Kidney epithelial cell (primary cell): ENCODE data around the gene GLB1L2. TPM values are rescaled to one million over a fixed set of nuclear protein-coding genes. Genes with fewer than 3 reads are reported as not detected.

Source experiments
- DNase-seq: peaks from one replicate; pipeline ENCODE4 v3.0.0-alpha.2; 2010; ENCODE audit warnings: low read depth
- H3K27me3 ChIP-seq: 2 replicates; pipeline ENCODE4 v1.6.0; 2011; ENCODE audit warnings: low read length; ENCODE audit not compliant: control insufficient read depth, insufficient read depth
- H3K36me3 ChIP-seq: 2 replicates; pipeline ENCODE4 v1.5.1; 2011; ENCODE audit warnings: low read length; ENCODE audit not compliant: control insufficient read depth, insufficient read depth
- H3K4me3 ChIP-seq: 2 replicates; pipeline ENCODE4 v1.5.1; 2011; ENCODE audit warnings: low read depth, mild to moderate bottlenecking, control low read depth, low read length
- total RNA-seq: library from RNA; depleted of rRNA; stranded (reverse); fragments of >200 nt; gene quantifications from 2 replicates; pipeline ENCODE4 v1.2.3, GENCODE V29; 2015
- TF ChIP-seq, protein P1 (sequence below): IDR thresholded peaks from 2 replicates; pipeline ENCODE4 v1.5.1; 2011; ENCODE audit warnings: mild to moderate bottlenecking, moderate library complexity, low read length, control low read depth, inconsistent platforms; ENCODE audit not compliant: insufficient read depth, poor library complexity, severe bottlenecking

The GLB1L2 gene
- total RNA-seq, 1 donor from 2014 or later: 16.3 TPM

DNA sequence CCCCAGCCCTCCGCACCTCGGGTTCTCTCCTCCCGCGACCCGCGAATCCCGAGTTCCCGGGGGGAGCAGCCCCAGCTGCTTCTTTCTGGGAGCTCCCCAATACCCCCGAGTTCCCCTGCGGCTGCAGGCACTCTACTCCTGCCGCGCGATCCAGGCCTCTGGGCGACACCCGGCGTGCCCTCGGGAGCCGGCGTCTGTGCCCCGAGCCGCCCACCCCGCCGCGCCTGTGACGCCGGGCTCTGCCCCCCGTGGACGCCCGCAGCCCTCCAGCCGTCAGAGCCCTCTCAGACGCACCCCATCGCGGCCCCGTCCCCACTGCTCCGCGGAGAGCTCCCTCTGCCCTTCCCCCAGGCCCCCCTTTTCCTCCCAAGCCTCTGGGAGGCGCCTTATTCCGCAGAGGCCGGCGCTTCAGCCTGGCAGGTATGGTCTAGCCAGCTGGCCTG, 422 bp downstream of the GLB1L2 start:
- Histone ChIP-seq H3K4me3 (peak overlapping the region; percentile 41), H3K36me3 (no peaks in the 10 kb centered on the region), H3K27me3 (peaks cover 10% of the 10 kb centered on the region)
- DNase-seq: no peak
- TF ChIP-seq, protein P1, sequence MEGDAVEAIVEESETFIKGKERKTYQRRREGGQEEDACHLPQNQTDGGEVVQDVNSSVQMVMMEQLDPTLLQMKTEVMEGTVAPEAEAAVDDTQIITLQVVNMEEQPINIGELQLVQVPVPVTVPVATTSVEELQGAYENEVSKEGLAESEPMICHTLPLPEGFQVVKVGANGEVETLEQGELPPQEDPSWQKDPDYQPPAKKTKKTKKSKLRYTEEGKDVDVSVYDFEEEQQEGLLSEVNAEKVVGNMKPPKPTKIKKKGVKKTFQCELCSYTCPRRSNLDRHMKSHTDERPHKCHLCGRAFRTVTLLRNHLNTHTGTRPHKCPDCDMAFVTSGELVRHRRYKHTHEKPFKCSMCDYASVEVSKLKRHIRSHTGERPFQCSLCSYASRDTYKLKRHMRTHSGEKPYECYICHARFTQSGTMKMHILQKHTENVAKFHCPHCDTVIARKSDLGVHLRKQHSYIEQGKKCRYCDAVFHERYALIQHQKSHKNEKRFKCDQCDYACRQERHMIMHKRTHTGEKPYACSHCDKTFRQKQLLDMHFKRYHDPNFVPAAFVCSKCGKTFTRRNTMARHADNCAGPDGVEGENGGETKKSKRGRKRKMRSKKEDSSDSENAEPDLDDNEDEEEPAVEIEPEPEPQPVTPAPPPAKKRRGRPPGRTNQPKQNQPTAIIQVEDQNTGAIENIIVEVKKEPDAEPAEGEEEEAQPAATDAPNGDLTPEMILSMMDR: no peak

DNA sequence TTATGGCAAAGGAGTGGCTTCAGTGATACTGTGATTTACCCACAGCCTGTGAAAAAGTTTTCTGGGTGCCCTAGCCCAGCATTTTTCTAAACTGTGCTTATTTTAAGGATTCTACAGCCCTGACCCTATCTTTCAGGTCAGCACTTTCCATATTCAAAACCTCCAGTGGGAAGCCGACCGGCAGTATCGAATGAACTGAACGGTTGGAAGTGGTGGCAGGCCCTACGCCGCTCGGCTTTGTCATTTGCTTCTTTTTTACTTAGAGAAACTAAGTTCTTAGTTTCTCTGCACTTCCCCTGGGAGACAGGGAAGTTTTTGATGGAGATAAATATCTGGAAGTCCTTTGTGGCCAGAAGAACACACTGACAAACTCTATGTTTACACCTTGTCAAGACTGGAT, 994 bp downstream of the GLB1L2 start:
- no peak for DNase-seq

GRCh38 chr11:134333312-134333711, 1.5 kb downstream of the GLB1L2 start:
- DNase-seq: no peak
- H3K27me3 ChIP-seq: peaks cover 10% of the 10 kb centered on the region
- no peak overlapping the region for H3K4me3 ChIP-seq
- H3K36me3 ChIP-seq: no peaks in the 10 kb centered on the region
- TF ChIP-seq, protein P1: no peak

More for the DNA sequence above, 994 bp downstream of the GLB1L2 start:
- Histone ChIP-seq H3K27me3 (peaks cover 10% of the 10 kb centered on the region), H3K4me3 (no peak overlapping the region), H3K36me3 (no peaks in the 10 kb centered on the region)
- TF ChIP-seq, protein P1: no peak

DNA sequence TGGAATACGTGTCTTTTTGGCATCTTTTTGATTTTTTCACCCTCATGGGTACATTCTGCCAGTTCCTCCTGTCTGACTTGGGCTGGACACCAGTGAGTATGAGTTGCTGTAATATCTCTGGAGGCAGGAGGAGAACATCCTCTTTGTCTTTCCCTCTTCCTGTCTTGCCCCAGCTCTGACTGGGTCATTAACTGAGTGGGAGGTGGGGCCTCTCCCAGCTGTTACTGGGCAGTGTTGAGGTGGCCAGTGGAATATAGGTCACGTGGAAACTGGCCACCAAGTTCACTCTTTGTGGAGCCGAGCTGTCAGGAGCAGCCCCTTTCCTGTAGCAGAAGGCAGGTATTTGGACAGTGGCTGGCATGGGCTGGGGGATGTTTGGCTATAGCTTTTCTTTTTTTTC, 2.2 kb downstream of the GLB1L2 start:
- TF ChIP-seq, protein P1: no peak
- no peak for DNase-seq
- no peaks in the 10 kb centered on the region for H3K36me3 ChIP-seq

GRCh38 chr11:134334796-134335571, 3.2 kb downstream of the GLB1L2 start:
- peaks cover 10% of the 10 kb centered on the region for H3K27me3 ChIP-seq
- H3K36me3 ChIP-seq: no peaks in the 10 kb centered on the region
- TF ChIP-seq, protein P1: no peak
- no peak overlapping the region for H3K4me3 ChIP-seq
- DNase-seq: no peak

More for the DNA sequence above, 2.2 kb downstream of the GLB1L2 start:
- Histone ChIP-seq H3K27me3 (peaks cover 10% of the 10 kb centered on the region), H3K4me3 (no peak overlapping the region)

GRCh38 chr11:134337051-134337450, 5.3 kb downstream of the GLB1L2 start:
- peaks cover 6% of the 10 kb centered on the region for H3K27me3 ChIP-seq
- no peaks in the 10 kb centered on the region for H3K36me3 ChIP-seq
- H3K4me3 ChIP-seq: no peak overlapping the region
- TF ChIP-seq, protein P1: no peak
- no peak for DNase-seq
